ENCODE measurements around the gene SPOUT1. TPM values are rescaled to one million over a fixed set of nuclear protein-coding genes. Genes with fewer than 3 reads are reported as not detected.
"Not testable (repeated sequence)": the region's sequence is repeated elsewhere in the genome, so short reads cannot be mapped to it uniquely, and the experiment has no call there.

The SPOUT1 gene
- total and polyA plus RNA-seq, 2 experiments from 2014 or later = 24.2 to 52.1 TPM

GRCh38 chr9:128786681-128787601 lies 42.7 kb downstream of the SPOUT1 start, which contains the start of gene TBC1D13:
Gene TBC1D13 (plus strand): TSS chr9:128787253. CDS start chr9:128787354, 101 bp downstream.
- Histone ChIP-seq H3K27me3 (no peaks in the 10 kb centered on the region), H3K4me1 (ENCODE audit: low read depth) (peaks cover 4% of the 10 kb centered on the region), H3K36me3 (peaks cover 8% of the 10 kb centered on the region), H3K4me3 (peak within 1 kb of the TSS; percentile 76), H3K9me3 (ENCODE audit: low read depth) (no peaks in the 10 kb centered on the region), H3K27ac (peak within 1 kb of the TSS; percentile 71)
- peak; percentile 91 to 94 for DNase-seq (ENCODE audit: low read depth in 1 of 2, low spot score in 1 of 2)
- no peak for TF ChIP-seq CTCF (IDR thresholded peaks at IDR 0.05; ENCODE audit: low read depth, low read length)

- TF ChIP-seq CTCF (IDR thresholded peaks at IDR 0.05; ENCODE audit: low read depth, low read length) = no peak
- H3K4me1 ChIP-seq (ENCODE audit: low read depth) = peaks cover 4% of the 10 kb centered on the region
- no peaks in the 10 kb centered on the region for H3K36me3 ChIP-seq
- no peaks in the 10 kb centered on the region for H3K9me3 ChIP-seq (ENCODE audit: low read depth)
- DNase-seq (ENCODE audit: low read depth in 1 of 2, low spot score in 1 of 2) = no peak
- H3K27ac ChIP-seq = no peak overlapping the region
- H3K4me3 ChIP-seq = no peak overlapping the region
- H3K27me3 ChIP-seq = no peaks in the 10 kb centered on the region
Measured at GRCh38 chr9:128785427-128785826, 44.2 kb downstream of the SPOUT1 start.

GRCh38 chr9:128782669-128783068 lies 46.9 kb downstream of the SPOUT1 start:
- no peak for TF ChIP-seq CTCF (IDR thresholded peaks at IDR 0.05; ENCODE audit: low read depth, low read length)
- DNase-seq (ENCODE audit: low read depth in 1 of 2, low spot score in 1 of 2) = no peak
- H3K4me1 ChIP-seq (ENCODE audit: low read depth) = no peaks in the 10 kb centered on the region
- no peaks in the 10 kb centered on the region for H3K9me3 ChIP-seq (ENCODE audit: low read depth)
- no peak overlapping the region for H3K27ac ChIP-seq
- H3K27me3 ChIP-seq = no peaks in the 10 kb centered on the region
- no peaks in the 10 kb centered on the region for H3K36me3 ChIP-seq
- no peak overlapping the region for H3K4me3 ChIP-seq

- no peak overlapping the region for H3K4me3 ChIP-seq
- no peaks in the 10 kb centered on the region for H3K27me3 ChIP-seq
- no peaks in the 10 kb centered on the region for H3K9me3 ChIP-seq (ENCODE audit: low read depth)
- H3K4me1 ChIP-seq (ENCODE audit: low read depth) = no peaks in the 10 kb centered on the region
- no peaks in the 10 kb centered on the region for H3K36me3 ChIP-seq
- no peak for TF ChIP-seq CTCF (IDR thresholded peaks at IDR 0.05; ENCODE audit: low read depth, low read length)
- DNase-seq (ENCODE audit: low read depth in 1 of 2, low spot score in 1 of 2) = no peak
- no peak overlapping the region for H3K27ac ChIP-seq
Measured at GRCh38 chr9:128781187-128782070, 48.2 kb downstream of the SPOUT1 start.

- not testable (repeated sequence) for H3K36me3 ChIP-seq; H3K27ac ChIP-seq; H3K9me3 ChIP-seq (ENCODE audit: low read depth); DNase-seq (ENCODE audit: low read depth in 1 of 2, low spot score in 1 of 2); H3K27me3 ChIP-seq; H3K4me1 ChIP-seq (ENCODE audit: low read depth); H3K4me3 ChIP-seq
Measured at GRCh38 chr9:128780093-128780492, 49.5 kb downstream of the SPOUT1 start.
